Stimulated activated CD4-positive, alpha-beta T cell treated with anti-CD3 and anti-CD28 coated beads, Interleukin-2, amount 100 ng/mL, for 48 hours (primary cell): Measurements from ENCODE around the gene CSNK1A1.
"Not testable (repeated sequence)": the region's sequence is repeated elsewhere in the genome, so short reads cannot be mapped to it uniquely, and the experiment has no call there.

Experiments
- DNase-seq, 2 donors: peaks; one replicate each; pipeline ENCODE4 v3.0.0-alpha.2; 2020

The CSNK1A1 gene

DNA sequence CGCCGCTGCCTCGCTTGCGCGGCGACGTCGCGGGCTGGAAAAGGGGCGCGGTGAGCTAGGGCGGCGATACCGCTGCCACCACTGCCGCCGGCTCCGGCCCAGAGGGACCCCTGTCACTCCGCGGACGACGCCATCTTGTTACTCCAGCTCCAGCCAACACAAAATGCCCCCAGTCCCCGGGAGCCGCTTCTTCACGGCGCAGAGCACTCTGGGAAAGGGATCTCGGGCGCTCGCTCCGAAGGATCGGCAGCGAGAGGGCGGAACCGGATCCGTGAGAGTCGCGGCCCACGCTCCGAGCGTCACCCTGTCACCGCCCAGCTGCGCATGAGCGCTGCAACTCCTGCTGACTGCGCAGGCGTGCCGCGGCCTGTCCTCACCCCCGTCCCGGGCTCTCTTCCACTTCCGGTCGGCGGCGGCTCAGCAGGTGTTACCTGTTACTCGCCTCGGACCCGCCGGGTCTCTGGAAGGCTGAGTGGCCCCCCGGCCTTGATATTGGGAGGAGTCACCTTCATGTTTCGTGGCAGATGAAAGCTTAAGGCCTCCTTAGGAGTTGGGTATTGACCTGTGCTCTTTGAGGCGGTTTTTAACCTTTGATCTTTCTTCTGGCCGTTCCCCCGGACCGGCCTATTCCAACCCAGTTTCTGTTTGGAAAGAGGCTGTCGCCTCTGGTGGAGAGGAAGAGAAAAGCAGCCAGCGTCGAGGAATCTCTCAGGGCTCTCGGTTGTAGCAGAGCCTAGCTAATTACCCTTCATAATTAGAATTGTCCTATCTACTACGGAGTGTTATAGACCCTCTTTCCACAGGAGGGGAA is at the start of gene CSNK1A1:
CSNK1A1 (minus strand) TSS at position 213 of the 811 bp plus-strand sequence. CDS start 475 bp downstream, outside the sequence.
- DNase-seq = peak; percentile 98 to 99

DNA sequence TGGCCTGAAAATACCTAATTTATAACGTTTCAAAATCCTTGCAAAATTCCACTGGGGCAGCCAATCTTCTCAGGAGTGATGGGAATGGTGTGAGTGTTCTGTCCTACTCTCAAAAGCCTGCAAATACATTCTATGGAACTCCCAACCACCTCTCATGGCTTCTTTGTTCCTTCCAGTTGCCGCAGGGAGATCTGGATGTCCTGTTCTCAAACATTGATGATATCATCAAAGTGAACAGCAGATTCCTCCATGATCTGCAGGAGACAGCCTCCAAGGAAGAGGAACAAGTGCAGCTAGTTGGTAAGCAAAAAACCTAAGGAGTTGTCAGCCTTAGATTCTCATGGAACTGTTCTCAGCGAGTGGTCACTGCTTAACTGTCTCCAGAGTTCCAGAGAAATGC is 49.7 kb upstream of the CSNK1A1 start:
- no peak for DNase-seq

DNA sequence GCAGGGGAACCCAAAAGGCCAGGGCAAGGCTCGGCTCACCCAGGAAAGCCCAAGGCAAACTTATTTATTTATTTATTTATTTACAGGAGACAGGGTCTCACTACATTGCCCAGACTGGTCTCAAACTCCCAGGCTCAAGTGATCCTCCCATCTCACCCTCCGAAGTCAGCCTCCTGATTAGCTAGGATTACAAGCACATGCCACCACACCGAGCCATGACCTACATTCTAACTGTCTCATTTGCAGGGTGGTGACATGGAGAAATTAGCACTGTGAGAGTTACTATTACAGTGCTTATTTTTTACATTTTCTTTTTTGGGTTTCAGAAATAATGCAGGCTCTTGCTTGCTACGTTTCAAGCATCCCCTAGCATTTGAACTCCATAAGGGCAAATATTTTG is 48.1 kb upstream of the CSNK1A1 start:
- no peak for DNase-seq

DNA sequence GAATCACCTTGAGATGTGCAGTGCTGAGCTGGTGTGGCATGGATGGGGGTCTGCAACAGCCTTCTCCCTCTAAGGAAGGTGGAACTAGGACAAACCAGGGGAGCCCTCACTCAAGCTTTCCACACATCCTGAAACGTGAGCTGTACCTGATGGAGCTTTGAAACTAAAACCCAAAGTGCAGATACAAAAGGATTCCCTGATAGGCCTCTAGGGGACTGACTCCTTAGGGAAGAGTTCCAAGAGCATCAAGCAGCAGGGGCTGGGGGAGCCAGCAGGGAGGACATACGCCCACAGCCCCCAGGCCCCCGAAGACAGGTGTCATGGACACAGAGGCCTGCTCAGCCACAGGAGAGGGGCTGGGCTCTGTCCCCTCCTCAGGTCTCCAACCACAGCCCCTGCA is 47.7 kb upstream of the CSNK1A1 start:
- no peak for DNase-seq

DNA sequence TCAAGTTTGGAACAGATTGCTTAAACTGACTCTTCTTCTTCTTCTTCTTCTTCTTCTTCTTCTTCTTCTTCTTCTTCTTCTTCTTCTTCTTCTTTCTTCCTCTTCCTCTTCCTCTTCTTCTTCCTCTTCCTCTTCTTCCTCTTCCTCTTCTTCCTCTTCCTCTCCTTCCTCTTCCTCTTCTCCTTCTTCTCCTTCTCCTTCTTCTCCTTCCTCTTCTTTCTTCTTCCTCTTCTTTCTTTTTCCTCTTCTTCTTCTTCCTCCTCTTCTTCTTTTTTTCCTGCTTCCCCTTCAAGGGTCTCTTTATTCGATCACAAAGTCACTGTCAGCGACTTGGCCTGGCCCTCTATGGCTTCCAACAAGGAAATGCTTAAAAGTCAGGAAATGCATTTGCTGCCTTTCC is 47.0 kb upstream of the CSNK1A1 start:
- not testable (repeated sequence) for DNase-seq

DNA sequence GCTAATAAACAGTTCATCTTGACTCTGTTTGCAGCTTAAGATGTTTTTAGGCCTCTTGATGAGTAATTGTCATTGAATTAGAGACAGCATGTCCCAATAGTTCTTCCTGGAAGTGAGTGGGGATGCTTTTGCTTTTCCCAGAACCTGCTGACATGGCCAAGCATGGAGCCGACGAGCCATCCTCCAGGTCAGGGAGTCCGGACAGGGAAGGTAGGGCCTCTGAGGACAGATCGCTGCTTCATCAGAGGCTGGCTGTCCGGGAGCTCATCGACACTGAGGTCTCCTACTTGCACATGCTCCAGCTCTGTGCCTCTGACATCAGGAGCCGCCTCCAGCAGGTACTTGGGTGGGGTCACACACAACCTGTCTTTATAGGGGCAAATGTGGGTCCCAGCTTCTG is 46.4 kb upstream of the CSNK1A1 start:
- DNase-seq = no peak

DNA sequence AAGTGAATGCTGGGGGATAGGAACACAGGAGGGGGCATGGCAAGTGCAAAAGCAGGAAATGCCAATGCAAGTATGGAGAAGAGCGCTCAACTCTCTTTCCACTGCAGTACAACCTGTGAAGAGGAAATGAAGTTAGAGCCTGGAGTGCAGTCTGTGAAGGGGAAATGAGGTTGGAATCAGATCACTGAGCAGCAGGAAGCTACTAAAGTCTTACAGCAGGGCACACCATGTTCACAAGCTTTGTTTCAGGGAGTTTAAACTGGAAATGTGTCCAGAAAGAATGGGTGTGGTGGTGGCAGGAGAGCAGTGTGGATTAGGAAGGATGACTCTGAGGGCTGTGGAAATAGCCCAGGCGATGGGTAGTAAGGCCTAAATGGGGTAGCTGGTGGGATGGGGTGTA is 45.5 kb upstream of the CSNK1A1 start:
- DNase-seq = no peak

DNA sequence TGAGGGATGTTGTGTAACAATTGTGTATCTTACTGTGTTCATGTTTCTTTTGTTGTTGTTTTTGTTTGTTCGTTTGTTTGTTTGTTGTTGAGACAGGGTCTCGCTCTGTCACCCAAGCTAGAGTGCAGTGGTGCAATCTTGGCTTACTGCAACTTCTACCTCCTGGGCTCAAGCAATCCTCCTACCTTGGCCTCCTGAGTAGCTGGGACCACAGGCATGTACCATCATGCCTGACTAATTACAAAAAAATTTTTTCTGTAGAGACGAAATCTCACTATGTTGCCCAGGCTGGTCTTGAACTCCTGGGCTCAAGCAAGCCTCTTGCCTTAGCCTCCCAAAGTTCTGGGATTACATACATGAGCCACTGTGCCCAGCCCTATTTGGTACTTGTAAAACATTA is 43.9 kb upstream of the CSNK1A1 start:
- DNase-seq = not testable (repeated sequence)

DNA sequence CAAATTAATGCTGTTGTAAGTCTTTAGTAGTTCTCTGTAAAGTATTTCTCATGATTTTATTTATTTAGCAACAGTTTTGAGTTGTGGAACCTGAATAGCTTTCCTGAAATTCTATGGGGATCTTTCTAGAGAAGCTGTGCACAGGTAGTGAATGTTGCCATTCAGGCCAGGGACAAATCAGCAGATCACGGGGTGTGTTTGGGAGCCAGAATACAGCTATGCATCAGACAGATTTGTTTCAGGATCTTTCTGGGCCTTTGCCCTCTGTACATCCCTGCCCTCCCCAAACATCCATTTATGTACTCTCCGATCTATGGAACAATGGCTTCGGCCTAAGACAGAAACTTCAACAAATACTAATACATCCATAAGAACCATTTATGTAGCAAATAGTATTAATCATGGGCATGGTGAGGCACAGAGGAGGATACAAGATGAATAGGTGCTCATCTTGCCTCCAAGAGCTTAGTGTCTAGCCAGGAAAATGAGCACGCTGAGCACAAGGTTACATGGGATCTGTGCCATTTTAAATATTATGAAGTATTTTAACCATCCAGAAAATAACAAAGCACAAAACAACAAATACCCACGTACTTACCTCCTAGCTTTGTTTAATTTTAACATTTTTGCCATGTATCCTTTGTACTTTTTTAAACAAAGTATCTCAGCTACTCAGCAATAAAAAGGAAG is 43.1 kb upstream of the CSNK1A1 start:
- DNase-seq = no peak

DNA sequence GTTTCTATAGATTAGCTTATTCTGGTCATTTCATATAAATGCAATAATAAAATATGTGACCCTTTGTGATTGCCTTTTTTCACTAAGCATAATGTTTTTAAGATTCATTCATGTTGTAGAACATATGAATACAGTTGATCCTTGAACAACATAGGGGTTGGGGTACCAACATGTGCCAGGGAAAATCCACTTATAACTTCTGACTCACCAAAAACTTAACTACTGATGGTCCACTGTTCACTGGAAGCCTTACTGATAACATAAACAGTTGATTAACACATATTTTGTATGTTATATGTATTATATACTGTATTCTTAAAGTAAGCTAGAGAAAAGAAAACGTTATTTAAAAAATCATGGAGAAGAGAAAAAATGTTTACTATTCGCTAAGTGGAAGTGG is 42.1 kb upstream of the CSNK1A1 start:
- DNase-seq = no peak

DNA sequence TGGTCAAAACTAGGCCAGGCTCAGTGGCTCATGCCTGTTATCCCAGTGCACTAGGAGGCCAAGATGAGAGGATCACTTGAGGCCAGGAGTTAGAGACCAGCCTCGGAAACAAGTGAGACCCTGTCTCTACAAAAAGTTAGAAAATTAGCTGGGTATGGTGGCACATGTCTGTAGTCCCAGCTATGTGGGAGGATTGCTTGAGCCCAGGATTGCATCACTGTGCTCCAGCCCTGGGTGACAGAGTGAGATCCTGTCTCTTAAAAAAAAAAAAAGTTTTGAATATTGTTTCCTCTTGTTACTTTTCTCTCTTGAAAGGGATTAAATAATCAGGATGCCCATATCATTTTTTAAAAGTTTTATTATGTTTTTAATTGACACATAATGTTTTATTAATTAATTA is 37.7 kb upstream of the CSNK1A1 start:
- DNase-seq = no peak

DNA sequence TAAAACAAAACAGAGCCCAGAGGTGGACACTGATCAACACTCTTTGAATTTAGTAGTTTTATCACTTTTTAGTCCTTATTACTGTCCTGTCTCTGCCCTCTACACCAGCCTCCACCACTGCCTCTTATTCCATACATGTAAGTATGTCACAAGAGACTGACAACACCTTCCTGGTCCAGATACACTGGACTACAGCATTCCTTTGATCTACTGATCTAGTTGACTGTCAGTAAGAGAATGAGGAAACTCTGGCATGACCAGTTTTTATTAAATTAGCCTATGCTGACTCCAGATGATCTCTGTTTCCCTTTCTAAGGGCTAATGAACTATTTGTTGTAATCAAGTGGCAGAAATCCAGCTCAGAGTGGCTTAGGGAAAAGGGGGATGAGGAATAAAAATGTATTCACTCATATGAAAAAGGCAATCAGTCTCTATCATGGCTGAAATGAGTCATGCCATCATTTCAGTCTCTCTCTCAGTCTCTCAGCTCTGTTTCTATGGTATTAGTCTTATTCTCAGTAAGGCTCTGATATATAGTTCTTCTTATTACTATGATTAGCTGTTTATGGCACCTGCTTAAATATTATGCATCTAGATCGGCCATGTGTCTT is 35.6 kb upstream of the CSNK1A1 start:
- no peak for DNase-seq

DNA sequence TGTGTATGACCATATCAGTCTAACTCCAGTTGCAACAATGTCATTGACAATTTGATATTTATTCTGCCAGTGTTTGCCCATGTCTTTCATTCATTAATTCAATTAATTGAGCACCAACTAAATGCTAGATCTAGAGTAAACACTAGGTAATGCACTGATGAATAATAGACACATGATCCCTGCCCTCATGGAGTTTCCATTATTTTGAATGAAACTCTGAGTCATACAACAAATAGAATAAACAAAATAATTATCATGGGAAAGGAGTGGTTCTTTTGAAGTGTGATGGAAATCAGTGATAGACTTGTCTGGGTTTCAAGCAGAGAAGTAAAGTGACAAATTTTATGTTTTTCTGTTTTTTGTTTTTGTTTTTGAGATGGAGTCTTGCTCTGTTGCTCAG is 34.7 kb upstream of the CSNK1A1 start:
- no peak for DNase-seq

DNA sequence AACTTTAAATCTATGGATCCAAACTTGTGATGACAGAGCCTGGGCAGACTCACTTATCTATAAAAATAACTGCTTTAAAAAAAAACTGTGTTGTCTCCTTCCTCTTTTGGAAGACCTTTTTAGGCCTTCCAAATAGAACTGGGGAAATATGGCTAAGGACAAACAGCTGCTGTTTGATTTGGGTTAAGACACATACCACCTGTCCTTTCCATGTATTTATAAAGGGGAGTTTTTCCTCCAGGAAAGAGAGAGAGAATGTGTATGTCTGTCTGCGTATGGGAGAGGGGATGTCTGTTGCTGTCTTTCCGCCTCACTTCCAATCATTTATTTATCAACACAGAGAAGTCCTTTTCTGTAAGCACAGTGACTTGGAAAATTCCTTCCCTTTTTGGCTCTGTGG is 32.9 kb upstream of the CSNK1A1 start:
- no peak for DNase-seq

DNA sequence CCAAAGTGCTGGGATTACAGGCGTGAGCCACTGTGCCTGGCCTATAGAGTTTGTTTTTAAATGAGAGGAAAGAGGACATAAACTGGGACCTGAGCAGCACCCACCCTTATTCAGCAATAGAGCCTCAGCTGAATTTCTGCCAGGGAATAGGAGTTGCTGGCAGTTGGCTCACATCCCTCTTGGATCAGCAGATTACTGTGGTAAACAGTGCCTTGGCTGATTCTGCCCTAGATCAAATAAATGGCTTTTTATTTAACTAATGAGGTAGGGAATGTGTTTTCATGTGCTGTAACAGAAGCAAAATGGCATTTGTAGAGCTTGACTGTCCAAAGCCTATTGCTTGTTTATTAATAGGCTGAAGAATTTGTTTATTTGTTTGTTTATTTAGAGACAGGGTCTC is 32.2 kb upstream of the CSNK1A1 start:
- no peak for DNase-seq

DNA sequence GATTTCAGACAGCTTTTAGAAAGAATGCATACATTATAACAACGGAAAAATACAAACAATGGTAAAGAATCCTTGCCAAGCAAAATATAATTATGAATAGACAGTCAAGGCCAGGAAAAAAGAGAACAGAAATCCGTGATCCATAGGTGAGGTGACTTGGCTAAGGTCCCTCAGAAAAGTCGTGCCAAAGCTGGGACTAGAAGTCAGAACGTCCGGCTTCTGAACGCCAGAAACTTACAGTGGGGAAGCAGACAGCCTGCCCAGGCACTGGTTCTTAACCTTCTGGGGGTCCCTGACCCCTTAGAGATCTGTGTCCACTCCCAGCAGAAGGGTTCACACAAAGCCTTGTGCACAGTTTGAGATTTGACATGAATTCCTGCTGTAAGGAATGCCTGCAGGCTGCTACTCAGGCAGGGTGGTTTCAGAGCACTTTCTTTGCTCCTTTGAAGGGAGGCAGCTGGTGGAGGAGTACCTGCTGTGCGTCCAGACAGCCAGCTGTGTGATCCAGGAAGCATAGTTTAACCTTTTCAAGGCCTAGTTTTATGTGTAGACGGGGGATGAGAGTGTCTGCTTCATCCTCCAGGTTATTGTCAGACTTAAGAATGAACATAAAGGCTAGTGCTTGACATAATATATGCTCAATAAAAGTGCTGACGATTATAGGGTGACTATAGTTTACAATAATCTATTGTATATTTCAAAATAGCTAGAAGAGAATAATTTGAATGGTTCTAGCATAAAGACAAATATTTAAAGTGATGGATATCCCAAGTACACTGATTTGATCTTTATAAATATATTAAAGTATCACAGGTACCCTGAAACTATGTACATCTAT is 30.9 kb upstream of the CSNK1A1 start:
- no peak for DNase-seq

DNA sequence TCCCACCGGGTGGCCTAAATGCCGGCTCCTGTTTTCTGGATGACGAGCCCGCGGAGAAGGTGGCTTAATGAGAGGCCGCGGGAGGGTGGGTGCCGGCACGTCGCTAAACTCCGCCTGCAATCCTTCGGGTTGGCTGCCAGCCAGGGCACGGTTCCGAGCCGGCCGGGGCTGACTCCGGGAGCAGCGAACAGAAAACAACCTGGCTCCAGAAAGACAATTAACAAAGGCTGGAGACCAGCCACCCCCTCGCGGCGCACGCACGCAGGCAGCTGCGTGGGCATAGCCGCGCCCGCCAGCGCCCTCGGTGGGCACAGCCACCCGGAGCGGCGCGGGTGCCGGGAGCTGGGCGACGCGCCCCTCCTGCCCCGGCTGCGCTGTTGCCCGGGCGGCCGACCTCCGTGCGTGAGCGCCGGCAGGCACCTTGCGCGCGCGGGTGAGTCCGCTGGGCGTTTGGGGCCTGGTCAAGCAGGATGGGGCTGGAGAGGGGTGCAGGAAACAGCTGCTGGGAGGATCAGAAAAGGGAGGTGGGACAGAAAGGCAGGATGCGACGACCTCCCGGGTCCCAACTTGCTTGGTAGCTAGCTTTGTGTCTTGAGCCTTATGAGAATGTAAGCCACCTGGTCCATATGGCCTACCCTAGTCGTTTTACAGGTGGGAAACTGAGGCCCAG is 30.1 kb upstream of the CSNK1A1 start, which contains the start of gene ARHGEF37:
ARHGEF37 (plus strand) TSS at position 307 of the 670 bp plus-strand sequence. CDS start 16,272 bp downstream, outside the sequence.
- DNase-seq = peak; percentile 32 to 51

DNA sequence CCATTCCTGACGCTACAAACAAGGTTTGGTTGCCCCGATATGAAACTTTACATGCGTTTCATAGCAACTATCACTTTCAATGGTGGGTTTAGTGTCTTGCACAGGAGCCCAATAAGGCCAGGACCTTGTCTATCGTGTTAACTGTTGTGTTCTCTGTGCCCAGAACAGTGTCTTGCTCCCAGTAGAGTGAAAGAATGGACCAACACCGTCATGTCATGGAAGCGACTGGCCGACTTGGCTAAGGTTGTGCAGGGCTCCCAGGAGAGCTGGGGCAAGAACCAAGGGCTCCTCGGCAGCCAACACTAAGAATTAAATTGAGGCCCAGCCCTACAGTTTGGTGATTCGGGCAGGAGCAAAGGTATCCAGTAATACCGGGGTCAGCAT is 29.6 kb upstream of the CSNK1A1 start:
- no peak for DNase-seq

DNA sequence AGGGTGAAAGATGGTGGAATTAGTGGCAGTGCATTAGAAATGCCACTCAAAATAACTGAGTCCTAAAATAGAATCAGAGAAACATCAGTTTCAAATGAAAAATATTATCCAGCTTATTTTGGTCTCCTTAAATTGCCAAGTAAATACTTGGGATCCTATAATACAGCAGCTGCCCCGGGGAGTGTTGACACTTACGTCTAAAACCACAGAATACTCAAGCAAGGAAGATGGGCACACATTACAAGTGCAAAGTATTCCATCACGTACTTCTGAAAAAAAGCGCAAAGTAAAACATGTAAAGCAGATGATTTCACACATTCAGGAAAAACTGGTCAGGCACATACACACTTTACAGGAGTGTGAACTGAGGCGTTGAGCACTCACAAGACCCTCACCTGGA is 27.7 kb upstream of the CSNK1A1 start:
- no peak for DNase-seq

DNA sequence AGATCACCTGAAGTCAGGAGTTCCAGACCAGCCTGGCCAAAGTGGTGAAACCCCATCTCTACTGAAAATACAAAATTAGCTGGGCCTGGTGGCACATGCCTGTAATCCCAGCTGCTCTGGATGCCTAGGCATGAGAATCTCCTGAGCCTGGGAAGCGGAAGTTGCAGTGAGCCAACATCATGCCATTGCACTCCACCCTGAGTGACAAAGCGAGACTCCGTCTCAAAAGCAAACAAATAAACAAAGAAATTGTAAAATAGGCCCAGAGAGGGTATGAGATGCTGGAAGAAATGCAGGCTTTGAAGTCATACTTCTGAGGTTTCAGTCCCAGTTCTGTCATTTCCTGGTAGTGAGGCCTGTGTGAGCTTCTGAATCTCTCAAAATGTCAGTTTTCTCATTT is 24.8 kb upstream of the CSNK1A1 start:
- DNase-seq = no peak

DNA sequence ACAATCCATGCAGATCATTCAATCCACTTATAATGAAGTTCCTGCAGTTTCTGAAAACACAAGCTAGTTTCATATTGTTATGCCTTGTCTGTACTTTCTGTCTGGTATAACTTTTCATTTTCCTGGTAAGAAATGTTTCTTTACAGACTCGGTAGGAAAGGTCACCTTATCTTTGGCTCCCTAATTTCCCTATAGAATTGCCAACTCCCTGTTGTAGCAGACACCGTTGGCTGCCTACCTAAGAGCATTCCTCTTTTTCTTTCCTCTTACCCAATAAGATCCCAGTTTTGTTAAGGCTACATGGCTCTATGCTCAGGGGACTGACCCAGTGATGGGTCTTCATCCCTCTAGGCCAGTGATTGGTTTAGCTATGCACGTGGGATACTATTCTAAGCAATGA is 23.9 kb upstream of the CSNK1A1 start:
- DNase-seq = no peak

DNA sequence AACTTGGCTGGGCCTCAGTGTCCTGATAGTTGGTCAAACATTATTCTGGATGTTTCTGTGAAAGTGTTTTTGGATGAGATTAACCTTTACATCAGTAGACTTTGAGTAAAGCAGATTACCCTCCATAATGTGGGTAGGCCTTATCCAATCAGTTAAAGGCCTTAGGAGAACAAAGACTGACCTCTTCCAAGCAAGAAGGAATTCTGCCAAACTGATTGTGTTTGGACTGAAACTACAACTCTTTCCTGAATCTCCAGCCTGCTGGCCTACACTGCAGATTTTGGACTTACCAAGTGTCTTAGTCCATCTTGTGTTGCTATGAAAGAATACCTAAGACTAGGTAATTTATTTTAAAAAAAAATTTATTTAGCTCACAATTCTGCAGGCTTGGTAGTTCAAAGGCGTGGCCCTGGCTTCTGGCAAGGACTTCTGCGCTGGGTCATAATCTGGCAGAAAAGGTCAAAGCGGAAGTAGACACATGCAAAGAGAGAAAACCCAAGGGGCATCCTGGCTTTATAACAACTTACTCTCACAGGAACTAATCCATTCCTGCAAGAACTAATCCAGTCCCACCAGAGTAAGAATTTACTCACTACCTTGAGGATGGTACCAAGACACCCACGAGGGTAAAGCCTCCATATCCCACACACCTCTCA is 21.5 kb upstream of the CSNK1A1 start:
- DNase-seq = no peak
